Hippocampal formation (tissue), 2 donors: ENCODE results near the gene PLS3.

ENCODE experiments used
- DNase-seq, 2 donors: peaks; one replicate each; lab custom pipeline; 2025; lab: John Stamatoyannopoulos, UW

The PLS3 gene

GRCh38 chrX:115565888-115566287 is 4.9 kb downstream of the PLS3 start:
- no peak for DNase-seq

GRCh38 chrX:115571712-115572111 is 10.7 kb downstream of the PLS3 start:
- no peak for DNase-seq

GRCh38 chrX:115573185-115573584 is 12.2 kb downstream of the PLS3 start:
- no peak for DNase-seq

GRCh38 chrX:115576676-115577075 is 15.7 kb downstream of the PLS3 start:
- DNase-seq, result no peak

- DNase-seq, result no peak
Measured at GRCh38 chrX:115579327-115579726, 18.4 kb downstream of the PLS3 start.

GRCh38 chrX:115579786-115580294 is 18.9 kb downstream of the PLS3 start:
- DNase-seq, result no peak

- DNase-seq, result no peak
Measured at GRCh38 chrX:115581759-115582615, 21.0 kb downstream of the PLS3 start.

GRCh38 chrX:115582616-115583495 is 21.9 kb downstream of the PLS3 start:
- no peak for DNase-seq

GRCh38 chrX:115583496-115584004 is 22.6 kb downstream of the PLS3 start:
- no peak for DNase-seq

- DNase-seq, result no peak
Measured at GRCh38 chrX:115584696-115585095, 23.7 kb downstream of the PLS3 start.

- no peak for DNase-seq
Measured at GRCh38 chrX:115588179-115588578, 27.2 kb downstream of the PLS3 start.

- no peak for DNase-seq
Measured at GRCh38 chrX:115589419-115589818, 28.4 kb downstream of the PLS3 start.

GRCh38 chrX:115591420-115591819 is 30.4 kb downstream of the PLS3 start:
- no peak for DNase-seq

- no peak for DNase-seq
Measured at GRCh38 chrX:115591856-115592842, 31.2 kb downstream of the PLS3 start.

GRCh38 chrX:115592997-115593734 is 32.2 kb downstream of the PLS3 start:
- no peak for DNase-seq

- no peak for DNase-seq
Measured at GRCh38 chrX:115595049-115595448, 34.1 kb downstream of the PLS3 start.

GRCh38 chrX:115598556-115598955 is 37.6 kb downstream of the PLS3 start:
- DNase-seq, result no peak

GRCh38 chrX:115602308-115602707 is 41.3 kb downstream of the PLS3 start:
- no peak for DNase-seq

- no peak for DNase-seq
Measured at GRCh38 chrX:115602729-115603389, 41.9 kb downstream of the PLS3 start.

GRCh38 chrX:115603534-115604074 is 42.6 kb downstream of the PLS3 start:
- DNase-seq, result no peak
